Epithelial cell of proximal tubule (primary cell): Measurements from ENCODE around the gene PSMD11. TPM values are rescaled to one million over a fixed set of nuclear protein-coding genes. Genes with fewer than 3 reads are reported as not detected.

Experiments
- DNase-seq: peaks from one replicate; pipeline ENCODE4 v3.0.0-alpha.2; 2011; ENCODE audit warnings: low read depth
- H3K4me3 ChIP-seq: 2 replicates; pipeline ENCODE4 v1.5.1; 2011; ENCODE audit warnings: low read depth, mild to moderate bottlenecking, low read length
- total RNA-seq: library from RNA; depleted of rRNA; stranded (reverse); fragments of >200 nt; gene quantifications from 2 replicates; pipeline ENCODE4 v1.2.3, GENCODE V29; 2015
- TF ChIP-seq, protein P1 (sequence below): conservative IDR thresholded peaks from 2 replicates; pipeline ENCODE4 v1.5.1; 2012; ENCODE audit warnings: low read depth, mild to moderate bottlenecking, low read length

The PSMD11 gene
- total RNA-seq, 1 donor from 2014 or later: 90.3 TPM

DNA sequence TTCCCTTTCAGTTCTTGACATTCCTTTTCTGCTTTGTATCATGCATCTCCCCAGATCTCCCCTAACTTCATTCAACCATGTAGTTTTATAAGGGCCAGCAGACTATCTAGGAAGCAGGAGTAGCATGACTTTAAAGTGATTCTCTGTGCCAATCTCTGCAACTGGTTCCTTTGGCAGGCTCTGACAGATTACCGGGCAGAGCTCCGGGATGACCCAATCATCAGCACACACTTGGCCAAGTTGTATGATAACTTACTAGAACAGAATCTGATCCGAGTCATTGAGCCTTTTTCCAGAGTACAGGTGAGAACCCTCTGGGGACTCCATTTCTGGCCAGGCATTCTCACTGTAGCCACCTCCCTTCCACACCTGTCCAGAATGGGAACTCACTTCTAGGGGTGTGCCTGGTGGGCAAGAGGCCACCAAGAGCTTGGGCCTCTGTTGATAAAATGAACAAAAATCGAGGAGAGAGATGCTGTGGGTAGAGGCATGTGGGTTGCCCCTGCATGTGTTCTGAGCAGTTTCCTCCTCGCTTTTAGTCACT, 34.8 kb downstream of the PSMD11 start:
- no peak for DNase-seq
- TF ChIP-seq, protein P1, sequence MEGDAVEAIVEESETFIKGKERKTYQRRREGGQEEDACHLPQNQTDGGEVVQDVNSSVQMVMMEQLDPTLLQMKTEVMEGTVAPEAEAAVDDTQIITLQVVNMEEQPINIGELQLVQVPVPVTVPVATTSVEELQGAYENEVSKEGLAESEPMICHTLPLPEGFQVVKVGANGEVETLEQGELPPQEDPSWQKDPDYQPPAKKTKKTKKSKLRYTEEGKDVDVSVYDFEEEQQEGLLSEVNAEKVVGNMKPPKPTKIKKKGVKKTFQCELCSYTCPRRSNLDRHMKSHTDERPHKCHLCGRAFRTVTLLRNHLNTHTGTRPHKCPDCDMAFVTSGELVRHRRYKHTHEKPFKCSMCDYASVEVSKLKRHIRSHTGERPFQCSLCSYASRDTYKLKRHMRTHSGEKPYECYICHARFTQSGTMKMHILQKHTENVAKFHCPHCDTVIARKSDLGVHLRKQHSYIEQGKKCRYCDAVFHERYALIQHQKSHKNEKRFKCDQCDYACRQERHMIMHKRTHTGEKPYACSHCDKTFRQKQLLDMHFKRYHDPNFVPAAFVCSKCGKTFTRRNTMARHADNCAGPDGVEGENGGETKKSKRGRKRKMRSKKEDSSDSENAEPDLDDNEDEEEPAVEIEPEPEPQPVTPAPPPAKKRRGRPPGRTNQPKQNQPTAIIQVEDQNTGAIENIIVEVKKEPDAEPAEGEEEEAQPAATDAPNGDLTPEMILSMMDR: no peak
- H3K4me3 ChIP-seq: no peak overlapping the region

DNA sequence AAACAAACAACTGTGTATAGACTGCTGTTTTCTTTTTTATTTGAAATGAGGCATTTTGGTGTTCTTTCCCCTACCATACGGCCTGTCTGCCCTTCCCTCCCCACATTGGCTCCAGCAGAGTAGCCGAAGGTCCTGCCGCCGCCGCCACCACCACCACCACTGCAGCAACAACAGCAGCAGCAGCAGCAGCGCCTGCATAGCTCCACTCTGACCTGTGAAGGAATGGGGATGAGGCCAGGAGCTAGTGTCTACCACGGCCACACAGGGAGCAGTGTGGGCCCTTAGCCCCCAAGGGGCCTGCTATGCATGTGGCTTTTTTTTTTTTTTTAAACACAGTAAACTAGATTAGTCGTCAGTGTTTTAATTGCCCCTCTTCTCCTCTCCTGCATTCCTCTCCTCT, 36.9 kb downstream of the PSMD11 start:
- TF ChIP-seq, protein P1: no peak
- H3K4me3 ChIP-seq: no peak overlapping the region
- DNase-seq: no peak

DNA sequence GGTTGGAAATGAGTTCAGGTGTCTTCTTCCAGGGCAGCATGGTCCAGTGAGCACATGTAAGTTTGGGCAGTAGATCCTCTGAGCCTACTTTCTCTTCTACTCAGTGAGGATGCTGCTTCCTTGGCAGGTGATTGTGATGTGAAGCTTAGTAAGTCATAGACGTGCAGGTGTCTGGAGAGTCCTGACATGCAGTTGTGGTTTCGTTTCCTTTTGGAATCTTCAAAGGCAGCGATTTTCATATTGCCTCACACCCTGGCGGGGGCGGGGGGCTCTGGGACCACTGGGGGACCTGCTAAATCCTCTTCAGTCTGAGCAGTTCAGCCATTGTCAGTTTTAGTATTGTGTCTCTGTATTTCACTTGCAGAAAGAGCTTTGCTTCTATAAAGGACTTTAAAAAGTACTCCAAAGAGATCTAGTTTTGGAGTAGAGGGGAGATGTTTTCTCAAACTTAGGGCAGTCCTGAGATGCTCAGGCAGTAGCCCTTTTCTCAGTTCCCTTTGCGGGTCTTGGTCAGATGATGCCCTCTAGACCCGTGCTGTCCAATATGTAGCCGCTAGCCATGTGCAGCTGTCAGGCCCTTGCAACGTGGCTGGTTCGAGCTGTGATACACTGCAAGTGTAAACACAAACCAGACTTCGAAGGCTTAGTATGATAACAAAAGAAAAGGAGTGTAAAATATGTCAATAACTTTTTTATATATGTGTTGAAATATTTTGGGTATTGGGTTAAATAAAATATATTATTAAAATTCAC, 38.4 kb downstream of the PSMD11 start:
- TF ChIP-seq, protein P1: no peak
- no peak overlapping the region for H3K4me3 ChIP-seq

DNA sequence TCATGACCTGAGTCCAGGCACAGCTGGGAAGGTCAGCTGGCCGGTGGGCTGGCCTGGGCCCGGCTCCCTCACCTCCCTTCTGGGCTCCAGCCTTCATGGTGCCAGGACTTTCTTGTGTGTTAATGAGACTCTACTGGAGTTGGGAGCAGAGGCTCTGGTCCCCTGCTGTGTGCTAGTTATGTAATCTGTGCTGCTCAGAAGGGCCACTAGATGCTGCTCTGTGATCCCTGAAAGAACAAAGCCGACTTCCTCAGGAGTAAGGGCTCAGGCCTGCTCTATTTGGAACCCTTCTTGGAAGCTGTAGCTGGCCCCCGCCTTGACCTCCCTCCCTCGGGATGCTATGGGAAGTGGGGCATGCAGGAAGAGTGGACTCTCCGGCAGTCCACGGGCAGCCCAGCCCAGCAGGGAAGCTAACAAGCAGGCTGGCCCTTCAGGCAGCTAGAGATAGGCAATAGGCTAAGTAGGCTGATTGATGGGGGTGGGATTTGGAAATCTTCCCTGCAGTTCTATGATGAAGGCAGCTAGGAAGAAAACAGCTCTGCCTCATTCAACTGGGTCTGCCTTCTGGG, 39.2 kb downstream of the PSMD11 start:
- no peak for DNase-seq
- H3K4me3 ChIP-seq: no peak overlapping the region
- TF ChIP-seq, protein P1: peak; percentile 79

More for the DNA sequence above, 38.4 kb downstream of the PSMD11 start:
- DNase-seq: no peak

DNA sequence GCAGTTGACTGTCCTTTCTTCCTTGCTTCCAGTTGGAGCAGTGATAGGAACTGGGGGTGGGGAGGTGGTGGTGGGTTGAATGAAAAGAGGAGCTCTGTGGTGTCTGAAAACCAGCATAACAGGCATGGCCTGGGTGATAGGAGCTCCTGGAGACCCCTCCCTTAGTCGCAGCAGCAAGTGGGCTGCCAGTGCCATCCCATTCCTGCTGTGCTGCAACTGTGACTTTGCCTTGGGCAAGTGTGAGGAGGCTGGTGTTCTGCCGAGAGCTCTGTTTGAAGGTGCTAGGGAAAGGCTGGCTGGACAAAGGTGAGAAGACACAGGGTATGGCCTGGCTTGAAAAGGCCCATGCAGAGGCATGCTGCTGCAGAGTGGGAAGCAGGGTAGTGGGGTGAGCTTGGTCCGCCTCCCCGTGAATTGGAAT, 39.7 kb downstream of the PSMD11 start:
- DNase-seq: no peak
- no peak overlapping the region for H3K4me3 ChIP-seq
- TF ChIP-seq, protein P1: no peak

DNA sequence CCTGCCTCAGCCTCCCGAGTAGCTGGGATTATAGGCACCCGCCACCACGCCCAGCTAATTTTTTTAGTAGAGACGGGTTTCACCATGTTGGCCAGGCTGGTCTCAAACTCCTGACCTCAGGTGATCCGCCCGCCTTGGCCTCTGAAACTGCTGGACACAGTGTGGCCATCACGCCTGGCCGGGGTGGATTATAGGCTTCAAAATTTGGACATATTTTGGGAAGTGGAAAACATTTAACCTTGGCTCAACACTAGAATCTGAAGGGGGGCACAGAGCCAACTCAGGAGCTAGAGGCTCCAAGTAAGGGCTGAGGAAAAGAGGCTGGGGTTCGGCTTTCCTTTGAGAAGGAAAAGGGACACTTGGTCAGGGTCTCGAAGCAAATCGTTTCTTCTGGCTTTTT, 40.3 kb downstream of the PSMD11 start:
- DNase-seq: no peak
- TF ChIP-seq, protein P1: no peak
- no peak overlapping the region for H3K4me3 ChIP-seq
